ENCODE measurements around the gene VWA5A. TPM values are rescaled to one million over a fixed set of nuclear protein-coding genes. Genes with fewer than 3 reads are reported as not detected.

VWA5A gene
- total and polyA plus RNA-seq, 9 of the 15 experiments (the other 6 are each of a cell fraction or from before 2014, with no cell fraction given) = 4.6 to 19.7 (median 6.9) TPM

DNA sequence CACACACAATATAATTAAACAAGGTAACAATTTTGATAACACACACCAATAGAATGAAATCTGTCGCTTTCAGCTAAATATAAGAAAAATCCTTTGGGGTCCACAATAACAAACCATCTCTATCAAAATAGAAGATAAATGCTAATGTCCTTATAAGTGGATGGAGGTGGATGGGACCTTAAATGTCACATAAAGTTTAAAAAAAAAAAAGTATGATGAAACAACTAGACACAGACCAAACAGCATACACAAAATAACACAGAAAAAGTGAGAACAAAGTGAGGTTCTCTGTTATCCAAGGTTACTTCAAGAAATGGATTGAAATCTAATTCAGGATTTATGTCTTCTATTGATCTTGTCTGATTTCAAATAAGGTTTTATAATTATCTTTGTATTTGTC lies 57.3 kb downstream of the VWA5A start (continued):
- TF ChIP-seq, protein P1, sequence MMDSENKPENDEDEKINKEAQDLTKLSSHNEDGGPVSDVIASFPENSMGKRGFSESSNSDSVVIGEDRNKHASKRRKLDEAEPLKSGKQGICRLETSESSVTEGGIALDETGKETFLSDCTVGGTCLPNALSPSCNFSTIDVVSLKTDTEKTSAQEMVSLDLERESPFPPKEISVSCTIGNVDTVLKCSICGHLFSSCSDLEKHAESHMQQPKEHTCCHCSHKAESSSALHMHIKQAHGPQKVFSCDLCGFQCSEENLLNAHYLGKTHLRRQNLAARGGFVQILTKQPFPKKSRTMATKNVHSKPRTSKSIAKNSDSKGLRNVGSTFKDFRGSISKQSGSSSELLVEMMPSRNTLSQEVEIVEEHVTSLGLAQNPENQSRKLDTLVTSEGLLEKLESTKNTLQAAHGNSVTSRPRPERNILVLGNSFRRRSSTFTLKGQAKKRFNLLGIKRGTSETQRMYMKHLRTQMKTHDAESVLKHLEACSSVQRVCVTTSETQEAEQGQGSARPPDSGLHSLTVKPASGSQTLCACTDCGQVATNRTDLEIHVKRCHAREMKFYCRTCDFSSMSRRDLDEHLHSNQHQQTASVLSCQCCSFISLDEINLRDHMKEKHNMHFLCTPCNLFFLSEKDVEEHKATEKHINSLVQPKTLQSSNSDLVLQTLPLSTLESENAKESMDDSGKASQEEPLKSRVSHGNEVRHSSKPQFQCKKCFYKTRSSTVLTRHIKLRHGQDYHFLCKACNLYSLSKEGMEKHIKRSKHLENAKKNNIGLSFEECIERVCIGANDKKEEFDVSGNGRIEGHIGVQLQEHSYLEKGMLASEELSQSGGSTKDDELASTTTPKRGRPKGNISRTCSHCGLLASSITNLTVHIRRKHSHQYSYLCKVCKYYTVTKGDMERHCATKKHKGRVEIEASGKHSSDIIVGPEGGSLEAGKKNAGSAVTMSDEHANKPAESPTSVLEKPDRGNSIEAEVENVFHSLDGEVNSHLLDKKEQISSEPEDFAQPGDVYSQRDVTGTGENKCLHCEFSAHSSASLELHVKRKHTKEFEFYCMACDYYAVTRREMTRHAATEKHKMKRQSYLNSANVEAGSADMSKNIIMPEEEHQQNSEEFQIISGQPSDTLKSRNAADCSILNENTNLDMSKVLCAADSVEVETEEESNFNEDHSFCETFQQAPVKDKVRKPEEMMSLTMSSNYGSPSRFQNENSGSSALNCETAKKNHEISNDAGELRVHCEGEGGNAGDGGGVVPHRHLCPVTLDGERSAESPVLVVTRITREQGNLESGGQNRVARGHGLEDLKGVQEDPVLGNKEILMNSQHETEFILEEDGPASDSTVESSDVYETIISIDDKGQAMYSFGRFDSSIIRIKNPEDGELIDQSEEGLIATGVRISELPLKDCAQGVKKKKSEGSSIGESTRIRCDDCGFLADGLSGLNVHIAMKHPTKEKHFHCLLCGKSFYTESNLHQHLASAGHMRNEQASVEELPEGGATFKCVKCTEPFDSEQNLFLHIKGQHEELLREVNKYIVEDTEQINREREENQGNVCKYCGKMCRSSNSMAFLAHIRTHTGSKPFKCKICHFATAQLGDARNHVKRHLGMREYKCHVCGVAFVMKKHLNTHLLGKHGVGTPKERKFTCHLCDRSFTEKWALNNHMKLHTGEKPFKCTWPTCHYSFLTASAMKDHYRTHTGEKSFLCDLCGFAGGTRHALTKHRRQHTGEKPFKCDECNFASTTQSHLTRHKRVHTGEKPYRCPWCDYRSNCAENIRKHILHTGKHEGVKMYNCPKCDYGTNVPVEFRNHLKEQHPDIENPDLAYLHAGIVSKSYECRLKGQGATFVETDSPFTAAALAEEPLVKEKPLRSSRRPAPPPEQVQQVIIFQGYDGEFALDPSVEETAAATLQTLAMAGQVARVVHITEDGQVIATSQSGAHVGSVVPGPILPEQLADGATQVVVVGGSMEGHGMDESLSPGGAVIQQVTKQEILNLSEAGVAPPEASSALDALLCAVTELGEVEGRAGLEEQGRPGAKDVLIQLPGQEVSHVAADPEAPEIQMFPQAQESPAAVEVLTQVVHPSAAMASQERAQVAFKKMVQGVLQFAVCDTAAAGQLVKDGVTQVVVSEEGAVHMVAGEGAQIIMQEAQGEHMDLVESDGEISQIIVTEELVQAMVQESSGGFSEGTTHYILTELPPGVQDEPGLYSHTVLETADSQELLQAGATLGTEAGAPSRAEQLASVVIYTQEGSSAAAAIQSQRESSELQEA (IDR thresholded peaks at IDR 0.05; ENCODE audit: low read depth) = no peak
- TF ChIP-seq HDAC1 (IDR thresholded peaks at IDR 0.05) = no peak
- TF ChIP-seq, protein P2, sequence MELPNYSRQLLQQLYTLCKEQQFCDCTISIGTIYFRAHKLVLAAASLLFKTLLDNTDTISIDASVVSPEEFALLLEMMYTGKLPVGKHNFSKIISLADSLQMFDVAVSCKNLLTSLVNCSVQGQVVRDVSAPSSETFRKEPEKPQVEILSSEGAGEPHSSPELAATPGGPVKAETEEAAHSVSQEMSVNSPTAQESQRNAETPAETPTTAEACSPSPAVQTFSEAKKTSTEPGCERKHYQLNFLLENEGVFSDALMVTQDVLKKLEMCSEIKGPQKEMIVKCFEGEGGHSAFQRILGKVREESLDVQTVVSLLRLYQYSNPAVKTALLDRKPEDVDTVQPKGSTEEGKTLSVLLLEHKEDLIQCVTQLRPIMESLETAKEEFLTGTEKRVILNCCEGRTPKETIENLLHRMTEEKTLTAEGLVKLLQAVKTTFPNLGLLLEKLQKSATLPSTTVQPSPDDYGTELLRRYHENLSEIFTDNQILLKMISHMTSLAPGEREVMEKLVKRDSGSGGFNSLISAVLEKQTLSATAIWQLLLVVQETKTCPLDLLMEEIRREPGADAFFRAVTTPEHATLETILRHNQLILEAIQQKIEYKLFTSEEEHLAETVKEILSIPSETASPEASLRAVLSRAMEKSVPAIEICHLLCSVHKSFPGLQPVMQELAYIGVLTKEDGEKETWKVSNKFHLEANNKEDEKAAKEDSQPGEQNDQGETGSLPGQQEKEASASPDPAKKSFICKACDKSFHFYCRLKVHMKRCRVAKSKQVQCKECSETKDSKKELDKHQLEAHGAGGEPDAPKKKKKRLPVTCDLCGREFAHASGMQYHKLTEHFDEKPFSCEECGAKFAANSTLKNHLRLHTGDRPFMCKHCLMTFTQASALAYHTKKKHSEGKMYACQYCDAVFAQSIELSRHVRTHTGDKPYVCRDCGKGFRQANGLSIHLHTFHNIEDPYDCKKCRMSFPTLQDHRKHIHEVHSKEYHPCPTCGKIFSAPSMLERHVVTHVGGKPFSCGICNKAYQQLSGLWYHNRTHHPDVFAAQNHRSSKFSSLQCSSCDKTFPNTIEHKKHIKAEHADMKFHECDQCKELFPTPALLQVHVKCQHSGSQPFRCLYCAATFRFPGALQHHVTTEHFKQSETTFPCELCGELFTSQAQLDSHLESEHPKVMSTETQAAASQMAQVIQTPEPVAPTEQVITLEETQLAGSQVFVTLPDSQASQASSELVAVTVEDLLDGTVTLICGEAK (IDR thresholded peaks at IDR 0.05) = peak; percentile 89
- TF ChIP-seq, protein P2 (CRISPR knock-in tag; IDR thresholded peaks at IDR 0.05) = no peak

Data from K562 (cell line).